ENCODE data around the gene RIPK4. TPM values are rescaled to one million over a fixed set of nuclear protein-coding genes. Genes with fewer than 3 reads are reported as not detected.

The RIPK4 gene
- total RNA-seq, 2 experiments from 2014 or later, result 0.08 to 0.21 TPM

DNA sequence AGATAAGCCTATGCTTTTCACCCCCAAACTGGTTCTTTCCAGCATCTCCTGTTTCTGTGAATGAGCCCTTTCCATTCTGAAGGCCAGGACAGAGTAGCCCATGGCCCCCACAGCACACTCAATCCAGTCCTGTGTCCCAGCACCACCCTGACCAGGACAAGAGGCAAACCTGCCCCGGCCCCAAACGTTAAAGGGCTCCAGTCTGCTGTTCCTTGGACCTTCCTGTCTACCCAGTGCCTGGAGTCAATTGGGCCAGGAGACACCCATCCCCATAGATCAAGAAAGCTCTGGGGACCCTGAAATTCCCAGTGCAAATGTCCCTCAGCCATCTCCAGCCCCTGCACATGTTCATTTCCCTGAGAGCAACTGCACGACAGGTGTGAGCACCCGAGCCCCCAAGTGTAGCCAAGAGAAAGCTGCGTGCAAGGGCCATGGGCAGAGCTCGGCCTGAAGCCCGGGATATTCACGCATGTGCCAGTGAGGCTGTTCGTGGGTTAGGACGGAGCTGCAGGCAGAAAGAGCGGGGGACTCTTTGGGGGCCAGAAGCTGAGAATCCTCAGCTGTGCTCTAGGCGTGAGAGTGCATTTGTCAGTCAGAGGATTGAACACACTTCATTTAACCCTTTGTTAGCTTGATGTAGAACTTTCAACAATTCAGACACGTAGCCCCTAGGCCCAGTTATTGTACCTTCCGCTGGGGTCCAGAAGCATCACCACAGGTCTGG lies 4.2 kb upstream of the RIPK4 start:
- POLR2A ChIA-PET, result no interaction called here
- CTCF ChIA-PET, result no interaction called here

DNA sequence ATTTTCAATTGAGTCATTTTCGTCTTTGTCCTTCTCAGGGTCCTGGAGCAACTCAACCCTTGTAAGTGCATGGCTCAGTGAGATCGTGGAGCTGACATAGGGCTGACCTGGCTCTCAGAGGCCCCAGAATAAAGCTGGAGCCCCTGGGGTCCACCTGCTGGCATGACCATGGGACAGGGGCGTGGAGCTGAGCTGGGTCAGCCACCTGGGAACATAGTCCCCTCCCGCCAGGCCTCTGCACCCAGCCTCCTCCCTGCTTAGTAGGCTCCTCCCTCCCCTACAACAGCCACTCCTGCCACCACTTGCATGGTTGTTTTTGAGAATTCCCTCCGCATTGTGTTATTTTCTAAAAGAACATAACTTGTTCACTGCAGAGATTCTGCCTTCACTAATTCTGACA lies 3.1 kb upstream of the RIPK4 start:
- CTCF ChIA-PET, result no interaction called here

DNA sequence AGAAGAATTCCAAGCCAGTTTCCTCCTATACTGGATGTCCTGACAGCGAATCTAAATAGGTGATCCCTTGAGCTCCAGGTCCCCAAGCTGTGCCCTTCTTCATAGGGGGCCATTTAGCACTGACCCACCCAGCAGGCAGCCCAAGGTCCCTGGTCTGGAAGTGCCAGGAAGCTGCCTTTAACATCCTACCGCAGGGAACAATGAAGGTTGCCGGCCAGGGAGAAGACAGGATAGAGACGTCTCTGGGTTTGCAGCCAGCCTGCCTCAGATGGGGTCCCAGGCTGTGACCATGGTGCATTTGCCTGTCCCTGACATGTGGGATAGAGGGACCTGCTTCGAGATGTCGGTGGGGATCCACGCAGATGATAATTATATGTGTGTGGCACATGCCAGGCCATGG lies 2.7 kb upstream of the RIPK4 start:
- ChIA-PET CTCF (no interaction called here), POLR2A (no interaction called here)

More for the DNA sequence above, 3.1 kb upstream of the RIPK4 start:
- POLR2A ChIA-PET, result no interaction called here

DNA sequence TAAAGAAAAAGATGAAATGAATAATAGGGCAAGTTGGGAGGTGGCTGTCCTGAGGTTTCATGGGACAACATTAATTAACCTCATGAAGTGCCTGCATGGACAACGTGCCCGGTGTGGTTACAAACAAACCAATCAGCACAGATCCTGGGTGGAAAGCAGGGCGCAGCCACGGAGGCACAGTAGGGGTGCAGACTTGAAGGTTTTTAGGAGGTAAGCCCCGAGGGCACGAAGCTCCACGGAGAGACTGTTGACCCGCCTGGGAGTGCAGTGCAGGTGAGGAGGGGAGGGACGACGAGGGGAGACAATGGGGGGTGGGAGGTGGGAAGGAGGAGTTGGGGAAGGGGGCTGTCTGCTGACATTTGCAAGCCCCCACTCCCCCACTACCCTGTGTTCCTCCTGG lies 2.3 kb upstream of the RIPK4 start:
- ChIA-PET CTCF (no interaction called here), POLR2A (interaction anchor here (0.6 kb wide), 1 partner anchor 9 kb away, joined by 8 read pairs; no protein-coding TSS in a partner anchor)

- POLR2A ChIA-PET, result interaction anchor here (0.5 to 0.6 kb wide), 2 partner anchors 10 to 29 kb away, joined by 7 to 8 read pairs; no protein-coding TSS in a partner anchor
- CTCF ChIA-PET, result no interaction called here
Measured at GRCh38 chr21:41768437-41769042, 1.7 kb upstream of the RIPK4 start.

DNA sequence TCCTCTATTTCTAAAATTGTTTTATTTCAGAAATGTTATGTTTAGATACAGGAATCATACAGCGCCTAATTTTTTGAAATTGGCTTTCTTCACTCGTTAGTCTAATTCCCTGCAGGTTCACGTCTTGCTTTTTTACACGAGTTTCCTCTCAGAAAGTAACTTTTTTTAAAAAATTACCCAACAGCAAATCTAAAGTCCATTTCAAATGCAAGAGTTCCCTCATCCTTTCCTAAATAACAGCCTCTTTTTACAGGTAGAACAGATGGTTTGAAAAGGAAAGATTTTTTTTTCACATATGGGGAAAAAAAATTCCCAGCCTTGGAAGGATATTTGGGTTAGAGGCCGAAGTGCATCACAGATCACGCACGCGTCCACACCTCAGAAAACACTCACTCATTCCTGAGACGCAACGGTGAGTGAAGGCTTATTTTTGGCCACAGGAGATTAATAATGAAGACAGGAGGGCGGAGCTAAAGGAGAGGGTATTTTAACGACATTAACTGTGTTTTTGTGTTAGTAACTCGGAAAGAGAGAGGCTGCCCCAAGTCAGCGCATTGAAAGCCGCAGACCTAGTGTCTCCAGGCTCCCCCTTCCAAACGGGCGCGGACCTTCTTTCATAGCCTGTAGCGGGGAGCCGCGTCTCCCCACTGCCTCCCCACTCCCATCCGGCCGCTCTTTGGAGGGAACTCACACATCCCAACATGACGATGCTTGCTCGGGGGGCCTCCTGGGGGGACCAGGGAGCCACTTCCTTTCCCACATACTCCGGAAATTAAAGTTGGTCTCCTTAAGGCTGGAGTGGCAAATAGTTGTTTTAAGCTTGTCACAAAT lies 969 bp upstream of the RIPK4 start:
- POLR2A ChIA-PET, result interaction anchor here (0.5 kb wide), 1 partner anchor 30 kb away, joined by 7 read pairs; no protein-coding TSS in a partner anchor

GRCh38 chr21:41765973-41766882 lies 624 bp downstream of the RIPK4 start:
- ChIA-PET CTCF (no interaction called here), POLR2A (no interaction called here)

More for the DNA sequence above, 969 bp upstream of the RIPK4 start:
- CTCF ChIA-PET, result no interaction called here

GRCh38 chr21:41765420-41765821 lies 1.4 kb downstream of the RIPK4 start:
- ChIA-PET POLR2A (no interaction called here), CTCF (no interaction called here)

DNA sequence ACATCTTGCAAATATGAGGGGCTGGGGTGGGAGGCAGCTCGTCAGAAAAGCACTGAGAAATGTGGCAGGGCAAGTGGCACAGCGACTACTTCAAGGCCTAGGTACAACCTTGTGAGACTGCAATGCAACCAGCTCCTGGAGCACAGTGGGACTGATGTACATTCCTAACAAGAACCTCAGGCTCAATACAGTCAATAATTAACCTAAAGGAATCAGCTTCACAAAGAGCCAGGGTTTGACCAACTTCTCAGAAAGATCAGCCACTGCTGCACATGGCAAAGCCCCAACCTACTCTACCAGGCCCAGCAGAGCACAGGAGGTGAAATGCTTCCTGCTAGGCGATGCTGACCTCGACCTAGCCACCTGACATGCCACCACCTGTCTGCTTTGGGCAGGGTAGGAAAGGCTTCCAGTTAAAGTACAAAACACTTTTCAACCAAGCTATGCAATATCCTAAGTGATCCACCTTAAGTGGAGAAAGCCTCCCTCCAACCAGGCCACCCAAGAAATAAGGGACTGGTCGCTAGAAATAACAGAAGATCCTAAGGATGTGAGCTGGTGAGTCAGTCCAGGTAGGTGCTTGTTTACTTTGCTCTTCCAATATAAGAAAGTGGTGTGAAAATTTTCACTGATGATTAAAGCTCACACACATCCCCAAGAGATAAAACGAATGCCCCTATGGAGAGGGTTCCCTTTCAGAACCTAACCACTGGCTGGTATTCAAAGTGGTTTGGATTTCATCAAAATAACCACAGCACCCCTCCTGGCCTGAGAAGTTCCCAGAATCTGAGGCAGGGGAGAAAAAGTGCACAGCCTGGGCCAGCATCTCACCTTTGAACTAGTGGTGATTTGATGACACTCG lies 2.1 kb downstream of the RIPK4 start:
- POLR2A ChIA-PET, result no interaction called here
- CTCF ChIA-PET, result no interaction called here

DNA sequence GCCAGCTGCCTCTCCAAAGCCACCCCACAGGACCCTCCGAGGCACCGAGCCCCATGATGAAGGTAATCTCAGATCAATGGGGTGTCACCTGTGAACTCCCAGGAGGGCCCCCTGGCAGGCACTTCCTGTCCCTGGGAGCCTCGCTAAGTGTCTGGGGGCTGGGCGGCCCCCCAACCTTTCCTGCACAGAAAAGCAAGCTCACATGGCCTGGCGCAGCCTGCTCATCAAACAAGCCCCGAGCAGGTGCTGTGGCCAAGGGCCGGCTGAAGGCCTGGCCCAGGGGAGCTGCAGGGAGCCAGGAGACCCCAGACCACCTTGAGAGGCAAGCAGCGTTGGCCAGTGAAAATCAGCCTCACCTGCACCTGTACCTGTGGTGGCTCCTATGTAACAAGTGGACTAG lies 2.9 kb downstream of the RIPK4 start:
- CTCF ChIA-PET, result no interaction called here
- POLR2A ChIA-PET, result no interaction called here

GRCh38 chr21:41763398-41763931 lies 3.4 kb downstream of the RIPK4 start:
- CTCF ChIA-PET, result no interaction called here
- POLR2A ChIA-PET, result no interaction called here

GRCh38 chr21:41762753-41763152 lies 4.1 kb downstream of the RIPK4 start:
- ChIA-PET CTCF (no interaction called here), POLR2A (no interaction called here)

- POLR2A ChIA-PET, result no interaction called here
Measured at GRCh38 chr21:41761934-41762635, 4.8 kb downstream of the RIPK4 start.

GRCh38 chr21:41761211-41761933 lies 5.5 kb downstream of the RIPK4 start:
- POLR2A ChIA-PET, result no interaction called here
- CTCF ChIA-PET, result no interaction called here

More at GRCh38 chr21:41761934-41762635, 4.8 kb downstream of the RIPK4 start:
- CTCF ChIA-PET, result no interaction called here

DNA sequence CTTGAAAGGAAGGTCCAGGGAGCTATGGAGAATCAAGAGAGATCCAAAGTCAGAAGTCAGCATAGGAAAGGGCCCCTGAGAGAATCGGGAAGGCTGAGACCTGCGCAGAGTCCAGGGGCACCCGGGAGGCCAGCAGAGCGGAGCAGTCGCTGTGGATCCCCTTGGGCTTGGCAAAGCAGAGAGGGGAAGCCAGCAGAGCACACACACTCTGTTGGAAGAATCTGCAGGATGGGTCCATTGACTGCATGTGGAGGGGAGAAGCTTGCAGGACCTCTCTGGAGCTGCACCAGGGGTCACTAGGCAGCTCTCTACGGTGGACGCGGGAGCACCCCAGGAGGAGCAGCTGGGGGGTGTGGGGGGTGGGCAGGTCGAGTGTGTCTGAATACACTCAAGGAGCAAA lies 6.4 kb downstream of the RIPK4 start:
- CTCF ChIA-PET, result no interaction called here
- POLR2A ChIA-PET, result no interaction called here

- CTCF ChIA-PET, result no interaction called here
- POLR2A ChIA-PET, result no interaction called here
Measured at GRCh38 chr21:41759926-41760325, 6.9 kb downstream of the RIPK4 start.

GRCh38 chr21:41759214-41759840 lies 7.5 kb downstream of the RIPK4 start:
- CTCF ChIA-PET, result no interaction called here

More at GRCh38 chr21:41759214-41759840, 7.5 kb downstream of the RIPK4 start:
- POLR2A ChIA-PET, result no interaction called here

Data from activated CD8-positive, alpha-beta memory T cell treated with anti-CD3 and anti-CD28 coated beads for 36 hours (primary cell).